AG09319 (cell line): ENCODE results near the gene PARP9.

Experiments
- DNase-seq: peaks from one replicate; pipeline ENCODE4 v3.0.0-alpha.2; 2010; ENCODE audit warnings: low read depth; ENCODE audit errors: extremely low read depth
- CTCF ChIP-seq: IDR thresholded peaks from 2 replicates; pipeline ENCODE4 v1.5.1; 2011; ENCODE audit warnings: low read depth, mild to moderate bottlenecking, inconsistent platforms, low read length, moderate library complexity

Gene PARP9

GRCh38 chr3:122559906-122560305, 4.2 kb downstream of the PARP9 start:
- no peak for TF ChIP-seq CTCF
- no peak for DNase-seq

DNA sequence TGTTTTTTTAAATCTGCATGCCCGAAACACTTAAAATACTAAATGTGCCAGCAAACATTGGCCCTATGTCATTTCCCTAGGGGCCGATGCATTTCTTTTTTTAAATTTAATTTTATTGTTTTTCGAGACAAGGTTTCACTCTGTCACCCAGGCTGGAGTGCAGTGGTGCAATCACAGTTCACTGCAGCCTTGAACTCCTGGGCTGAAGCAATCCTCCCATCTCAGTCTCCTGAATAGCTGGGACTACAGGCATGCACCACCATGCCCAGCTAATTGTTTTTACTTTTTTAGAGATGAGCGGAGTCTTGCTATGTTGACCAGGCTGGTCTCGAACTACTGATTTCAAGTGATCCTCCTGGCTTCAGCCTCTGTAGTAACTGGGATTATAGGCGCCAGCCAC, 5.5 kb downstream of the PARP9 start:
- TF ChIP-seq CTCF, result no peak
- no peak for DNase-seq

DNA sequence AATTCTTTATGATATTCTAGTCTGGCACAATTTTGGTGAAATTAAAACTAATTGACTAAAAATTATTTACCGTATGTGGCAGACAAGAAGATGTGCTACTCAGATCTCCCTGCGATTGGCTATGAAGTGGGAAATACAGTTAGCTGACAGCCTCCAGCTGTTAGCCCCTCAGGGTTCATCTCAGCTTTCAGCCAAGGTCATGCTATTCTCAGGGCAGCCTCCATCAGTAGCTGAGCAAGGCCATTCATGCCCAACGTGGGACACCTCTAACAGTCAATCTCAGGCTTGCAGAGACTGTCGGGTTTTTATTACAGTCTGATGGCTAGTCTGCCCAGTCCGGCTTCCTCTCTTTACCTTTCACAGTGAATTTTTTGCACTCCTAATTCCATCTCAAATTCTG, 6.7 kb downstream of the PARP9 start:
- DNase-seq, result no peak
- TF ChIP-seq CTCF, result no peak

GRCh38 chr3:122555275-122556071, 8.6 kb downstream of the PARP9 start:
- DNase-seq, result no peak

DNA sequence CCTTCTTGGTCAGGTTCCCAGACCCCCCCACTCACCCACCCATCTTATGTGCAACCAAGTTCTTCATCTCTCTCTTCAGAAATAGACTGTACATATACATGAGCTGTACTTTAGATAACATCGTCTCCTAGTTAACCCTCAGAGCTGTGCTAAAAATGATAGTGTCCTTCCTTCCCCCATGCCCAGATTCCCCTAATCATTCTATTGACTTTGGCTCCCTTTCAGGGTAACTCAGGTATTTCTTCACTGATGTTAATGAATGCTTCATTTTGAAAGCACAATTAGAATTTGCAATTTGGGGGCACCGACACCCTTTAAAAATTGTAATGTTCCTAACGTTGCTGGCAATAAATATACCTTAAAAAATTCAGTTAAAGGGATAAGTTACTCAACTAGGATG, 10.9 kb downstream of the PARP9 start:
- DNase-seq, result no peak
- TF ChIP-seq CTCF, result no peak

More at GRCh38 chr3:122555275-122556071, 8.6 kb downstream of the PARP9 start:
- TF ChIP-seq CTCF, result no peak

- DNase-seq, result no peak
- TF ChIP-seq CTCF, result no peak
These were observed 15.5 kb downstream of the PARP9 start for GRCh38 chr3:122548619-122549018.

- no peak for TF ChIP-seq CTCF
- DNase-seq, result no peak
These were observed 16.0 kb downstream of the PARP9 start for GRCh38 chr3:122548076-122548475.
